ENCODE results near the gene USP40.

- TF ChIP-seq EZH2phosphoT487 (IDR thresholded peaks at IDR 0.05; ENCODE audit: borderline replicate concordance, low read depth, low read length) (no peak), CTCF (conservative IDR thresholded peaks at IDR 0.05; ENCODE audit: low read length) (no peak)
Measured at GRCh38 chr2:233489666-233490065, 76.9 kb downstream of the USP40 start.
